Measurements from ENCODE around the gene CDK5. TPM values are rescaled to one million over a fixed set of nuclear protein-coding genes. Genes with fewer than 3 reads are reported as not detected.

The CDK5 gene
- total and polyA plus RNA-seq, 10 of the 15 experiments (the other 5 are each of a cell fraction or from before 2014, with no cell fraction given): 1.5 to 33.4 (median 21.6) TPM

GRCh38 chr7:151059367-151060112 is 1.8 kb upstream of the CDK5 start, which contains the start of gene SLC4A2 (continued):
- TF ChIP-seq BCL3 (IDR thresholded peaks at IDR 0.05; ENCODE audit: borderline replicate concordance, insufficient read depth, low read depth, low read length, poor library complexity, severe bottlenecking) (no peak), SRF (IDR thresholded peaks at IDR 0.05; ENCODE audit: low read depth in 2 of 2, low read length in 2 of 2) (no peak), SMAD1 (IDR thresholded peaks at IDR 0.05; ENCODE audit: low read depth, partially characterized antibody) (no peak), SMAD5 (IDR thresholded peaks at IDR 0.05; ENCODE audit: low read depth) (no peak), ASH2L (IDR thresholded peaks at IDR 0.05; ENCODE audit: borderline replicate concordance, low read depth) (no peak), USF1 (IDR thresholded peaks at IDR 0.05; ENCODE audit: borderline replicate concordance, extremely low read length, insufficient read depth, low read depth, low read length) (no peak), STAT3 (IDR thresholded peaks at IDR 0.05; ENCODE audit: low read depth, low read length) (no peak), YY1 (IDR thresholded peaks at IDR 0.05; ENCODE audit: low read depth, low read length) (peak; percentile 11), IKZF1 (conservative IDR thresholded peaks at IDR 0.05) (peak; percentile 52), CREB1 (IDR thresholded peaks at IDR 0.05; ENCODE audit: low read depth) (no peak), NFXL1 (IDR thresholded peaks at IDR 0.05; ENCODE audit: borderline replicate concordance) (no peak), RAD21 (IDR thresholded peaks at IDR 0.05; ENCODE audit: insufficient read depth, low read depth, low read length) (peak; percentile 11; the same call in 1 of the 2 replicates), CEBPZ (IDR thresholded peaks at IDR 0.05; ENCODE audit: low read depth, low read length) (no peak), ZNF24 (IDR thresholded peaks at IDR 0.05) (no peak), TCF12 (IDR thresholded peaks at IDR 0.05; ENCODE audit: low read depth, low read length) (no peak), FOXK2 (IDR thresholded peaks at IDR 0.05) (no peak), REST (IDR thresholded peaks at IDR 0.05; ENCODE audit: low read depth, low read length) (no peak), STAT1 (conservative IDR thresholded peaks at IDR 0.05) (no peak)
